ENCODE measurements around the gene BUB1B.

BUB1B gene

DNA sequence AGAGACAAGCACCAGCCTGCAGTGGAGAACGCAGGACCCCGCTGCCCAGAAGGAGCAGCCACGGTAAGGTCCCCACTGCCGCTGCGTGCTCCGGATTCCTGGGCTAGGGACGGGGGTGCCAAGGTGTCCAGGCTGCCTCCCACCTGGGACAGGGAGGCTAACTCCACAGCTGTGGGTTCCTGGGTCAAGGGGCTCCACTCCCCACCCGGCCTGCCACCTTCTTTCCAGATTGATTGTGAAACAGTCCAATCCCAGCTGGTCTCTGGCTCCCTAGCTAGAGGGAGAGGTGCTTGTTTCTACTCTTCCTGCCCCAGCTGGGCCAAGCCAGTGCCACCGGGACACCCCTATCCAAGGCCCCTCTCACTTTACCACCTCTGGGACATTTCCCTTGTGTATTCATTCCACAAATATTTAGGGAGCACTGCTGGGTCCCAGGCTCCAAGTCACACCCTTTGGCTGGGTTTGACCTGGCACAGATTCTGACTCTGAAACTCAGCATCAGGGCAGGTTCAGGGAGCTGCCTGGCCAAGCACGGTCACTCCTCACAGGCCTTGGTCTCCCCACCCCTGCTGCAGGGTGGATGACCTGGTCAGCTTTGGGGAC is 79.9 kb downstream of the BUB1B start:
- no peak for DNase-seq

DNA sequence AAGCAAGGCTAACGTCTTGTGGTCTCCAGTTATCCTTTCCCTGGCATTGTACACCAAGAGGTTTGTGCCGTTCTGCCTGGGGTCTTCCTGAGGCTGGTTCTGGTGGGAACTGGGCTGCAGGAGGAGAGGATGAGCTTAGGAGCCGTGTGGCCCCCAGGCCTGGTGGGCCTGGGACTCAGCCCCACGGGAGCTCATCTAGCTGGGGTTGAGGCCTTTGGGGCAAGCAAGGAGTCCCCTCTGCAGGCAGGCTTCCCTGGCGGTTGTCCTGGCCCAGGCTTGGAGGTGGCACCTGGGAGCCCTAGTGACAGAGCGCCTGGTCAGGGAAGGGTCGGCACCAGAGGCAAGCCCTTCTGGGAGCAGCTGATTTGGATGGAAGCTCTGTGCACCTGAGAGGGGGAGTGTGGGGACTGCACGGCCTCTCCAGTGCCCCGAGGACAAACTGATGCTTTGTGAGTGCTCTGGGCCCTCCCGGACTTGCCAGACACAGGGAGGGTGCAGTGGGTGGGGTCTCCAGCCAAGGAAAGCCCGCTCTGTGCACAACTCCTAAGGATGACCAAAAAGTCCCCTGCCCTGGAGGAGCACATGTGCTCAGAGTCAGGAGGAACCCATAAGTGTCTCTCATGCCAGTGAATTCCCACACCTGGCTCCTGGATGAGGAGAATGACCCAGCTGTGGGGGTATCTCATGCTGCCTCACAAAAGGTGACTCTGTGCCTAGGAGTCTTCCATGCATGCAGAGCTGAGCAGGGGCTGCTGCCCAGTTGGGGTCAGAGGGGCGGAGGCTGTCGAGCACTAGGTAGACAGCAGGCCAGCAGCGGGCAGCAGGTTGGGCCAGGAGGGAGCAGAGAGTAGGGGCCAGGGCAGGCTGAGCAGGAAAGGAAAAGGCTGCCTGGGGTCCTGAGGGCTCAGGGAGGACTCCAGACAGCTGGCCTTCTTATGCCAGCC is 80.7 kb downstream of the BUB1B start:
- no peak for DNase-seq

- DNase-seq: no peak
Measured at GRCh38 chr15:40242213-40242599, 81.3 kb downstream of the BUB1B start.

DNA sequence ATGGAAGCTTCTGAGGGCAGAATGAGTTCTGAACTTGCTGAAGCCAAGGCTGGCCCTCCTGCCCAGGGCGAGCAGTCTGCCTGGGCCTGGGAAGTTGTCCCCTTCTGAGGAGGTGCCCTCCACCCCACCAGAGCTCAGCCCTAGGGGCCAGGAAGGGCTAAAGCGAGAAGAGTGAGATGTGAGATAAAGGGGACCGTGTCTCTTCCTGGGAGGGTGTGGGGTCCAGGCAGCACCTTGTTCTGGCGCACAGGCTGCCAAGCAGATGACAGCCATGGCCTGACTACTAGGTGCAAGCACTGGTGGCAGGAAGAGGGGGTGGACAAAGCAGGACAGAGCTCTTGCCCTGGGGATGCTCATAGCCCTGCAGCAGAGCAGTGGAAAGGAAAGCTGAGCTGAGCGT is 81.7 kb downstream of the BUB1B start:
- no peak for DNase-seq

- no peak for DNase-seq
Measured at GRCh38 chr15:40243126-40243810, 82.4 kb downstream of the BUB1B start.

GRCh38 chr15:40244961-40245523 is 84.2 kb downstream of the BUB1B start:
- DNase-seq: no peak

DNA sequence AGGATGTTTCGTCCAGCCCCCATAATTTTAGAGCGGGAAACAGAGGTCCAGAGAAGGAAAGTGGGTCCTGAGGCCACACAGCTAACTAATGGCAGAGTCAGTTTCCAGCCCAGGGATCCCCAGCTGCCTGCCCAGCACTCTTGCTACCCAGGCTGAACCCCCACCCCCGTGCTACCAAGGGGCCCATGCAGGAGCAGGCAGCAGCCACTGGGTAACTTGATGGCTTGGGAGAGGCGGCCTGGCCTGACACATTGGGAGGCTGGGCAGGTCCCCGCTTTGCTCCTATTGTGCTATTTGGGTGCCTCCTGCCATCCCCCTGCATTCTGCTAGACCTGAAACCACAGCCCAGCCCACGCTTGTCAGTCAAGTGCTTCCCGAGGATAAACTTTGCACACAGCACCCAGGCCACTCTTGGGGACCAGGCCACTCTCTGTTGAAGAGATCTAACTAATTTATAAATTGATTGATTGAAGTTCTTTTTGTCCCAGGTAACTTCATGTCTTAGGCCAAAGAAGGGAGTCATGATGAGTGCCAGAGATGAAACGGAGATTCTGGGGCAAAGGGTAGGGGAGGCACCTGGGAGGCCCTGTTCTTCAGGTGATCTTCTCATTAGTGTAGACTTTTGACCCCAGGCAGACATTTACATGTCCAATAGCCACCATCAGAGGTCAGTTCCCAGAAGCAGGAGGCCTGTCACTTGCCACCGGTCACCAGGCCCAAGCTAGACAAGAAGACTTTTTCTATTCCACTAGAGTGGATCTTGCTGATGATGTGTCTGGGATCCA is 85.0 kb downstream of the BUB1B start:
- DNase-seq: no peak

DNA sequence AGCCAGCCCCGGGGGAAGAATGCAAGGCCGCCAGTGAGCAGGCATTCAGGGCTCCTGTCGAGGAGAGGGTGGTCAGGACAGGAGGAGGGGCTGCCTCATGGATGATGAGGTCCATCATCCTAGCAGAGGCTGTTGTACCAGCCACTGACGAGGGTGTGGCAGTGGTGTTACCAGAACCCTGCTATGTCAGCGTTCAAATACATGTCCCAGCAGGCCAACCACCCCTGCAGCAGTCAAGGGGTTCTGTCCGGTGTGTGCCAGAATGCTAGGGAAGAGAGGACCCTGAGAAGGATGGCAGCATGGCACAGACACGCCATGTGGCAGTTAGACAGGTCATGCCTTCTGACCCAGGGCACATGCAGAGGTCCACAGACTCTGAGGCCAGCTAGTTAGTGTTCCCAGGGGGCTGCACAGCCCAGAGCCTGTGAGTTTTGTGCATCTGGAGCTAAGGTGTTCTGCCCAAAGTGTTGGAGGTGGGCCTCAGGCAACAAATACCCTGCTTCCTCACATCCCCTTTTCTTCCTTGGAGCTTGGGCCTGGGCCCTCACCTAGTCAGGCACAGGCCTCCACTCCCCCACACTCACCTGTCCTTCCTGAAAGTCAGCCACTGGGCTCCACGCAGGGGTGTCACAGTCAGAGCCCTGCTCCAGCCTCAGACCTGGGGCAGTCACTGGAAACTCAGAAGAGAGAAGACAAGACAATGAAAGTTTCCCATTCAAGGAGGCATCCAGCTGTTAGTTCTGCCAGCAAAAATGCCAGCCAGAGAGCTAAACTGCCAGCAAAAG is 85.8 kb downstream of the BUB1B start:
- no peak for DNase-seq

GRCh38 chr15:40247406-40247971 is 86.6 kb downstream of the BUB1B start:
- no peak for DNase-seq

- no peak for DNase-seq
Measured at GRCh38 chr15:40248006-40248783, 87.3 kb downstream of the BUB1B start.

- no peak for DNase-seq
Measured at GRCh38 chr15:40249477-40250303, 88.8 kb downstream of the BUB1B start.

DNA sequence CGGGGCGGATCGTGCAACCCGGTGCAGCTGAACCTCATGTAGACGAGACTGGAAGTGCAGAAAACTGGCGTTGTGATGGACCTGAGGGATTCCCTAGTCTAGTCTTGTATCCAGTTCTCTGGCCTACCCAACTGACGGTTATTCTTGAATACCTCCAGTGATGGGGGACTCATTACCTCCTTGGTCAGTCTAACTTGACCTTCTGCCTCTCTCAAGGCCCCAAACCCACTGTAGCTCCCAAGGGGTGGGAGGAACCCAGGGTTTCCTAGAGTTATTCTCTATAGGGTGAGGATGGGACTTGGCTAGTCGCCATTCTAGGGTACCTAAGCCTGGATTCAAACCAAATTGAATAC is 89.4 kb downstream of the BUB1B start:
- no peak for DNase-seq

- DNase-seq: no peak
Measured at GRCh38 chr15:40250771-40251483, 90.1 kb downstream of the BUB1B start.

GRCh38 chr15:40251486-40252140 is 90.7 kb downstream of the BUB1B start:
- DNase-seq: no peak

DNA sequence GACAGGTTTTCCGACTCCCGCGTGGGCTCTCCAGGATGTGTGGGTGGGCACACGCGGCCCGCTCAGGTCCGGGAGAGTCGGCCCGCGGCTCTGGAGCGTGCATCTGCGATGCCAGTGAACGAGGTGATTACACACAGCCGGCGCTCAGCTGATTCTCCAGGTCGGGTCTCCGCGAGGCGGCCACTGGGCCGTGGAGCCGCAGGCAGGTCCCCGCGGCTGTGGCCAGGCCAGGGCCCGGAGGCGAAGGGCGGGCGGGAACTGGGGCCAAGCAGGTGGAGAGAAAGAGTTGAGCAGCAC is 91.2 kb downstream of the BUB1B start:
- DNase-seq: no peak

GRCh38 chr15:40252438-40253166 is 91.7 kb downstream of the BUB1B start:
- peak in 1 of 2 donors; percentile 28 for DNase-seq

GRCh38 chr15:40253167-40253790 is 92.4 kb downstream of the BUB1B start:
- no peak for DNase-seq
